Measurements from ENCODE around the gene LTBP4.
"Not testable (repeated sequence)": the region's sequence is repeated elsewhere in the genome, so short reads cannot be mapped to it uniquely, and the experiment has no call there.

LTBP4 gene, protein sequence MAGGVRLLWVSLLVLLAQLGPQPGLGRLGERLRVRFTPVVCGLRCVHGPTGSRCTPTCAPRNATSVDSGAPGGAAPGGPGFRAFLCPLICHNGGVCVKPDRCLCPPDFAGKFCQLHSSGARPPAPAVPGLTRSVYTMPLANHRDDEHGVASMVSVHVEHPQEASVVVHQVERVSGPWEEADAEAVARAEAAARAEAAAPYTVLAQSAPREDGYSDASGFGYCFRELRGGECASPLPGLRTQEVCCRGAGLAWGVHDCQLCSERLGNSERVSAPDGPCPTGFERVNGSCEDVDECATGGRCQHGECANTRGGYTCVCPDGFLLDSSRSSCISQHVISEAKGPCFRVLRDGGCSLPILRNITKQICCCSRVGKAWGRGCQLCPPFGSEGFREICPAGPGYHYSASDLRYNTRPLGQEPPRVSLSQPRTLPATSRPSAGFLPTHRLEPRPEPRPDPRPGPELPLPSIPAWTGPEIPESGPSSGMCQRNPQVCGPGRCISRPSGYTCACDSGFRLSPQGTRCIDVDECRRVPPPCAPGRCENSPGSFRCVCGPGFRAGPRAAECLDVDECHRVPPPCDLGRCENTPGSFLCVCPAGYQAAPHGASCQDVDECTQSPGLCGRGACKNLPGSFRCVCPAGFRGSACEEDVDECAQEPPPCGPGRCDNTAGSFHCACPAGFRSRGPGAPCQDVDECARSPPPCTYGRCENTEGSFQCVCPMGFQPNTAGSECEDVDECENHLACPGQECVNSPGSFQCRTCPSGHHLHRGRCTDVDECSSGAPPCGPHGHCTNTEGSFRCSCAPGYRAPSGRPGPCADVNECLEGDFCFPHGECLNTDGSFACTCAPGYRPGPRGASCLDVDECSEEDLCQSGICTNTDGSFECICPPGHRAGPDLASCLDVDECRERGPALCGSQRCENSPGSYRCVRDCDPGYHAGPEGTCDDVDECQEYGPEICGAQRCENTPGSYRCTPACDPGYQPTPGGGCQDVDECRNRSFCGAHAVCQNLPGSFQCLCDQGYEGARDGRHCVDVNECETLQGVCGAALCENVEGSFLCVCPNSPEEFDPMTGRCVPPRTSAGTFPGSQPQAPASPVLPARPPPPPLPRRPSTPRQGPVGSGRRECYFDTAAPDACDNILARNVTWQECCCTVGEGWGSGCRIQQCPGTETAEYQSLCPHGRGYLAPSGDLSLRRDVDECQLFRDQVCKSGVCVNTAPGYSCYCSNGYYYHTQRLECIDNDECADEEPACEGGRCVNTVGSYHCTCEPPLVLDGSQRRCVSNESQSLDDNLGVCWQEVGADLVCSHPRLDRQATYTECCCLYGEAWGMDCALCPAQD (N-terminal part only)

DNA sequence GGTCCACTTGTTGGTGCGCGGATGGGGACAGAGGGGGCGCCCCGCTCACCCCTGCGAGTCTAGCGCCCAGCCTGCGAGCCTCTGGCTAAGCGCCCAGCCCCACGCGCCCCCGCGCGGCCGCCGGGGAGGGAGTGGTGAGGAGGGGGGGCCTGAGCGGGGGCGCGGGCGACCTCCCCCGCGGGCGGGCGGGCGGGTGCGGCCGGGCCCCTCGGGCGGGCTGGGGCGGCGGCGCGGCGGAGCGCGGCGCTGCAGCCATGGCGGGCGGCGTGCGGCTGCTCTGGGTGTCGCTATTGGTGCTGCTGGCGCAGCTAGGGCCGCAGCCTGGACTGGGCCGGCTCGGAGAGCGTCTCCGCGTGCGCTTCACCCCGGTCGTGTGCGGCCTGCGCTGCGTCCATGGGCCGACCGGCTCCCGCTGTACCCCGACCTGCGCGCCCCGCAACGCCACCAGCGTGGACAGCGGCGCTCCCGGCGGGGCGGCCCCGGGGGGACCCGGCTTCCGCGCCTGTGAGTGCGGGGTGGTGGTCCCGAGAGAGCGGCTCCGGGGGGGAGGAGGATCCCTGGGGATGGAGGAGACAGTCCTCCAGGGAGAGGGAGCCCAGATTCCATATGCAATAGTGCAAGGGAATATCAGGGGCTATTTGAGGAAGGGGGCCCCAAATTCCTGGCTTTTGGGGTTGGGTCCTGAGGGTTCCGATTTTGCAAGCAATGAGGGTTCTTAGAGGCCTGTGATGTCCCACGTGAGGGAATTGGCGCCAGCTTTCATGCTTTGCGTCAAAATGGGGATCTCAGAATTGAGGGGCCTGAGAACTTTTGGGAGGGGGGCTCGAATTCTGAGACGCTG is at the start of gene LTBP4:
Gene LTBP4, plus strand, starts transcription at position 236 of the 841 bp plus-strand sequence. Its CDS starts 19 bp downstream, at position 255.
- peak; percentile 55 for DNase-seq

GRCh38 chr19:40552848-40553247 is 48.3 kb upstream of the LTBP4 start:
- DNase-seq = no peak

DNA sequence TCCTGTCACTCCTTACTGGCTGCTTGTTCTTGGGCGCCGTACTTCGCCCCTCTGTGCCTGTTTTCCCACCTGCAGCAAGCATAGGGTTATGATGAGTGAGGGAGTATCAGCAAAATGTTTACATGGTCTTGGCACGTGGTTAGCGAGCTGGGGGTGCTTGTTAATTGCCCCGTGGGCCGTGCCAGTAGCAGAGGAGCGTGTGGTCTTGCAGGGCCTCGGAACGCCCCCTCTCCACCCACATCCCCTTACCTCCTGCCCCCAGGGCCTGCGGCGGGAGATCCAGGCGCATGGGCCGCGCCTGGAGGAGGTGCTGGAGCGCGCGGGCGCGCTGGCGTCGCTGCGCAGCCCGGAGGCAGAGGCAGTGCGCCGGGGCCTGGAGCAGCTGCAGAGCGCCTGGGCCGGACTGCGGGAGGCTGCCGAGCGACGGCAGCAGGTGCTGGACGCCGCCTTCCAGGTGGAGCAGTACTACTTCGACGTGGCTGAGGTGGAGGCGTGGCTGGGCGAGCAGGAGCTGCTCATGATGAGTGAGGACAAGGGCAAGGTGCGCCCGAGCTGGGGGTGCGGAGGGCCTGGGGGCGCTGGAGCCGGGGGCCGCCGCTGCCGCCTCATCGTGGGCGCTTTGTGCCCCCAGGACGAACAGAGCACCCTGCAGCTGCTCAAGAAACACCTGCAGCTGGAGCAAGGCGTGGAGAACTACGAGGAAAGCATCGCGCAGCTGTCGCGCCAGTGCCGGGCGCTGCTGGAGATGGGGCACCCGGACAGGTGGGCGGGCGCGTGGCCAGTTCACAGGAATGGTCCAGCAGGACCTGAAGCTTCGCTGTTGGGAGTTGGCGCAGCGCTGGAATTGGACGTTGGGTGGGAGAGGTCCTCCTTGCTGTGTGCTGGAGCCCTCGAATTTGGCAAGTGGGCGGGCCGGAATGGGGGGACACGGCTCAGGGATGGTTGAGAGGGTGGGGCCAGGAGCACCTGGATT is 47.0 kb upstream of the LTBP4 start:
- no peak for DNase-seq

DNA sequence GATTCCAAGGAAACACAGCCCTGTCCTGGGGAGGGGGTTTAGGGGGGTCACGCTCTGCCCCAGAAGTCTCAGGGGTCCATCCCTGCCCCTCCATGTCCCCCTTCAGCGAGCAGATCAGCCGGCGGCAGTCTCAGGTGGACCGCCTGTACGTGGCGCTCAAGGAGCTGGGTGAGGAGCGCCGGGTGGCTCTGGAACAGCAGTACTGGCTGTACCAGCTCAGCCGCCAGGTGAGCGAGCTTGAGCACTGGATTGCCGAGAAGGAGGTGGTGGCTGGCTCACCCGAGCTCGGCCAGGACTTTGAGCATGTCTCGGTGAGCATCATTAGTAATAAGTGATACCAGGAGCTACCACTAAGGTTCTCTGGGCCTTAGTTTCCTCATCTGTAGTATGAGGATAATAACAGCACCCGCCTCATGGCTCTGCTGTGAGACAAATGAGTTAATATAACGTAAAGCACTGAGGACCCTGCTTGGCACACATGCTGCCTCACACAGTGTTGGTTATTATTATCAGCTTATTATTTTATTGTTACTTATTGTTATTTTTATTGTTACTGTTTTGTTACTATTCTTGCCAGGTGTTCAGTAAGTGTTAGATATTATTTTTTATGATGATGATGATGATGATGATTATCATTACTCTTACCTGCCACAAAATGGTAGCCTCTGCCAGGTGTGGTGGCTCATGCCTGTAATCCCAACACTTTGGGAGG is 45.0 kb upstream of the LTBP4 start:
- no peak for DNase-seq

GRCh38 chr19:40556953-40557530 is 44.1 kb upstream of the LTBP4 start:
- DNase-seq = no peak

DNA sequence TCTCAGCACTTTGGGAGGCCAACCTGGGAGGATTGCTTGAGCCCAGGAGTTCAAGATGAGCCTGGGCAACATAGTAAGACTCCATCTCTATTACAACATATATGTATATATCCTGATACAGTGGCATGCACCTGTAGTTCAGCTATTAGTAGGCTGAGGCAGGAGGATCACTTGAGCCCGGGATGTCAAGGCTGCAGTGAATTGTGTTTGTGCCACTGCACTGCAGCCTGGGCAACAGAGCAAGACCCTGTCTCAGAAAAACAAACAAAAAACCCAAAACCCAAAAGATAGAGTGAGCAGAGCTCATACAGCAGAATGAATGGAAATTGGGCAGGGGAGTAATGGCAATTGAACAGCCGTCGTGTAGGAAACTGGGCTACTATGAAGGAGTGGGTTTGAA is 41.8 kb upstream of the LTBP4 start:
- DNase-seq = no peak

GRCh38 chr19:40560092-40560507 is 41.1 kb upstream of the LTBP4 start:
- no peak for DNase-seq

DNA sequence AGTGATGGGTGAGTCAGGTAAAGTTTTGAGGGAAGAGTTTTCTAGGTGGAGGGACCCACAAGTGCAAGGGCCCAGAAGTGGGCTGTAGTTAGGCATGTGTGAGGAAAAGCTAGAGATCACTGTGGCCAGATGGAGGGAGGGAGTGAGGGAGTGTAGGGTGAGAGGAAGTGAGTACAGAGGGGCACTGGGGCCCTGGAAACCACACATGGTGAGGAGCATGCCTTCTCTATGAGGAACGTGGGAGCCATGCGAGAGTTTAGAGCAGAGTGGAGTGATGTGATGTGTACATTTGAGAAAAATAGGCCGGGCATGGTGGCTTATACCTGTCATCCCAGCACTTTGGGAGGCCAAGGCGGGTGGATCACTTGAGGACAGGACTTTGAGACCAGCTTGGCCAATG is 39.2 kb upstream of the LTBP4 start:
- DNase-seq = no peak

- not testable (repeated sequence) for DNase-seq
Observed at GRCh38 chr19:40564535-40564934, 36.6 kb upstream of the LTBP4 start.

DNA sequence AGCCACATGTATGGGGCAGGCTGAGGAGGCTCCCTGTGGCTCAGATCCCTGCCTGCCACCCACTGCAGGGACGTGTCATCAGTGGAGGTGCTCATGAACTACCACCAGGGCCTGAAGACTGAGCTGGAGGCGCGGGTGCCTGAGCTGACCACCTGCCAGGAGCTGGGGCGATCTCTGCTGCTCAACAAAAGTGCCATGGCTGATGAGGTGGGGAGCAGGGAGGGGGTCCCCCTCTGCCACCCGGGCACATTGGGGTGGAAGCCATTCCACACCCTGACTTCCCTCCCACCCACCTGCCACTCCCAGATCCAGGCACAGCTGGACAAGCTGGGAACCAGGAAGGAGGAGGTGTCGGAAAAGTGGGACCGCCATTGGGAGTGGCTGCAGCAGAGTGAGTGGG is 35.8 kb upstream of the LTBP4 start:
- DNase-seq = no peak

GRCh38 chr19:40565910-40566495 is 35.2 kb upstream of the LTBP4 start:
- DNase-seq = no peak

- no peak for DNase-seq
Observed at GRCh38 chr19:40567040-40567749, 34.0 kb upstream of the LTBP4 start.

- DNase-seq = no peak
Observed at GRCh38 chr19:40567750-40568494, 33.2 kb upstream of the LTBP4 start.

- DNase-seq = peak; percentile 99
Observed at GRCh38 chr19:40570313-40571004, 30.7 kb upstream of the LTBP4 start.

- DNase-seq = no peak
Observed at GRCh38 chr19:40571005-40571318, 30.2 kb upstream of the LTBP4 start.

- DNase-seq = no peak
Observed at GRCh38 chr19:40571831-40572495, 29.2 kb upstream of the LTBP4 start.

DNA sequence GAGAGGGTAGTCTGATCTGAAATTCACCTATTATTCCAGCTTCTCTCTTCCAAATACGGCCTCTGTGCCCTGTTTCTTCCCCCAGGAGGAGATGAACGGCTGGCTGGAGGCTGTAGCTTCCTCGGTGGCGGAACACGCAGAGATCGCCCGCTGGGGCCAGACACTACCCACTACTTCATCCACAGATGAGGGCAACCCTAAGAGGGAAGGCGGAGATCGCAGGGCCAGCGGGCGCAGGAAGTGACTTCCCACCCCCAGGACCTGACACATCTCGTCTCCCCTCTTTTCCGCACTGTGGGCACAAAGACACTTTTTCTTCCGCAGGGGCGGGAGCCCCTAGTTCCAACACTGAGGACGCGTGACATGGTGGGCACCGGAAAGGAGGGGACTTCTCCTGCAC is 25.8 kb upstream of the LTBP4 start:
- no peak for DNase-seq
